ENCODE results near the gene ANKRD31. TPM values are rescaled to one million over a fixed set of nuclear protein-coding genes. Genes with fewer than 3 reads are reported as not detected.

The ANKRD31 gene
- total RNA-seq, 1 experiment from 2014 or later, result 0.11 TPM

- no peak for TF ChIP-seq CTCF (conservative IDR thresholded peaks at IDR 0.05)
- Histone ChIP-seq H2AK5ac (ENCODE audit: insufficient read length, low read length) (no peak overlapping the region), H2BK12ac (ENCODE audit: insufficient read length, low read depth, low read length) (no peak overlapping the region), H3K9ac (ENCODE audit: extremely low read depth, insufficient read length, low read length) (no peak overlapping the region), H4K91ac (ENCODE audit: insufficient read length, low read depth, low read length) (no peak overlapping the region), H3K4ac (ENCODE audit: low read depth, low read length) (no peak overlapping the region), H2BK120ac (ENCODE audit: low read depth, low read length, poor library complexity, severe bottlenecking) (no peak overlapping the region), H3K4me2 (ENCODE audit: insufficient read depth, insufficient read length, low read length) (no peak overlapping the region), H3K23me2 (ENCODE audit: insufficient read length, low read depth, low read length, poor library complexity, severe bottlenecking) (no peaks in the 10 kb centered on the region), H2BK5ac (ENCODE audit: insufficient read length, low read length) (no peak overlapping the region), H3K4me1 (ENCODE audit: insufficient read depth, low read length) (no peaks in the 10 kb centered on the region), H2BK15ac (ENCODE audit: low read depth, low read length) (no peak overlapping the region), H3K14ac (ENCODE audit: insufficient read depth, low read length) (no peak overlapping the region), H4K20me1 (ENCODE audit: control insufficient read depth, insufficient read depth, insufficient read length) (no peaks in the 10 kb centered on the region), H3K23ac (ENCODE audit: insufficient read length, low read depth, low read length) (no peak overlapping the region), H4K8ac (replicated peaks; ENCODE audit: insufficient read length, low read depth, low read length) (no peak overlapping the region), H3K56ac (ENCODE audit: insufficient read length, low read depth, low read length) (no peak overlapping the region), H2AFZ (ENCODE audit: low read length) (no peak overlapping the region), H3K27ac (ENCODE audit: insufficient read length, low read depth, low read length) (no peak overlapping the region), H3T11ph (ENCODE audit: low read length) (no peak overlapping the region), H3K18ac (ENCODE audit: insufficient read length, low read depth, low read length) (no peak overlapping the region), H3K79me1 (ENCODE audit: insufficient read depth, low read depth, low read length, poor library complexity, severe bottlenecking) (no peaks in the 10 kb centered on the region), H3K27me3 (ENCODE audit: insufficient read depth, low read length) (no peaks in the 10 kb centered on the region), H2BK20ac (ENCODE audit: low read depth, low read length, poor library complexity, severe bottlenecking) (no peak overlapping the region), H4K5ac (ENCODE audit: insufficient read length, low read depth, low read length) (no peak overlapping the region), H3K79me2 (ENCODE audit: insufficient read depth, low read length) (no peaks in the 10 kb centered on the region), H3K9me3 (ENCODE audit: control insufficient read depth, low read depth, low read length) (no peaks in the 10 kb centered on the region)
- peaks cover 12 to 30% (median 12%) of the 10 kb centered on the region in 3 experiments for H3K36me3 Mint-ChIP-seq (ENCODE audit: insufficient read depth in 1 of 3, low read depth in 3 of 3)
- no peaks in the 10 kb centered on the region for H3K4me1 Mint-ChIP-seq
- H3K27me3 Mint-ChIP-seq (ENCODE audit: low read depth), result no peaks in the 10 kb centered on the region
- no CpG with 5 or more reads among the region's 21 CpGs for WGBS (ENCODE audit: extremely low coverage, insufficient read length, low lambda C conversion rate)
- H3K9me3 Mint-ChIP-seq, result peaks cover 26 to 39% of the 10 kb centered on the region in 2 experiments
- H3K4me3 Mint-ChIP-seq, result no peak overlapping the region
- H3K27ac Mint-ChIP-seq, result no peak overlapping the region
- DNase-seq, result no peak
Measured at GRCh38 chr5:75130818-75131349, 105.8 kb downstream of the ANKRD31 start.
